HEK293 (cell line): ENCODE results near the gene CS.
A peak's percentile ranks its signal among the peaks of the same experiment; 100 is the strongest.

Experiments used
- GLI2 ChIP-seq: fragments of 450-650 bp; formaldehyde crosslinking; IDR thresholded peaks from 2 replicates; pipeline ENCODE4; 2017; ENCODE audit warnings: missing biosample characterization, missing genetic modification characterization, low read depth, borderline replicate concordance
- GLI4 ChIP-seq: fragments of 450-650 bp; formaldehyde crosslinking; IDR thresholded peaks from 2 replicates; pipeline ENCODE4 v1.5.1; 2016; ENCODE audit warnings: missing biosample characterization, missing genetic modification characterization
- PRDM1 ChIP-seq: fragments of 450-650 bp; formaldehyde crosslinking; IDR thresholded peaks from 2 replicates; pipeline ENCODE4; 2016; ENCODE audit warnings: missing biosample characterization, missing genetic modification characterization
- SCRT2 ChIP-seq: fragments of 450-650 bp; formaldehyde crosslinking; IDR thresholded peaks from 2 replicates; pipeline ENCODE4 v1.5.1; 2016; ENCODE audit warnings: missing biosample characterization, missing genetic modification characterization
- SP2 ChIP-seq: fragments of 450-650 bp; formaldehyde crosslinking; IDR thresholded peaks from 2 replicates; pipeline ENCODE4 v1.5.1; 2016; ENCODE audit warnings: missing biosample characterization, missing genetic modification characterization
- YY1 ChIP-seq: fragments of 450-650 bp; formaldehyde crosslinking; IDR thresholded peaks from 2 replicates; pipeline ENCODE4 v1.5.1; 2018; ENCODE audit warnings: missing biosample characterization, missing genetic modification characterization
- ZNF157 ChIP-seq: fragments of 450-650 bp; formaldehyde crosslinking; IDR thresholded peaks from 2 replicates; pipeline ENCODE4 v1.5.1; 2016; ENCODE audit warnings: missing biosample characterization, missing genetic modification characterization
- ZNF2 ChIP-seq: fragments of 450-650 bp; formaldehyde crosslinking; IDR thresholded peaks from 2 replicates; pipeline ENCODE4 v1.5.1; 2016; ENCODE audit warnings: missing biosample characterization, missing genetic modification characterization
- ZNF214 ChIP-seq: fragments of 450-650 bp; formaldehyde crosslinking; IDR thresholded peaks from 2 replicates; pipeline ENCODE4 v1.5.1; 2017; ENCODE audit warnings: missing biosample characterization, mild to moderate bottlenecking, missing genetic modification characterization, borderline replicate concordance
- ZNF24 ChIP-seq: fragments of 450-650 bp; formaldehyde crosslinking; IDR thresholded peaks from 2 replicates; pipeline ENCODE4 v1.5.1; 2016; ENCODE audit warnings: missing biosample characterization, missing genetic modification characterization
- ZNF404 ChIP-seq: fragments of 450-650 bp; formaldehyde crosslinking; IDR thresholded peaks from 2 replicates; pipeline ENCODE4 v1.5.1; 2017; ENCODE audit warnings: missing biosample characterization, missing genetic modification characterization
- ZNF423 ChIP-seq: fragments of 450-650 bp; formaldehyde crosslinking; IDR thresholded peaks from 2 replicates; pipeline ENCODE4 v1.5.1; 2016; ENCODE audit warnings: missing biosample characterization, missing genetic modification characterization
- ZNF488 ChIP-seq: fragments of 450-650 bp; formaldehyde crosslinking; IDR thresholded peaks from 2 replicates; pipeline ENCODE4 v1.5.1; 2016; ENCODE audit warnings: missing biosample characterization, missing genetic modification characterization
- ZNF510 ChIP-seq: fragments of 450-650 bp; formaldehyde crosslinking; IDR thresholded peaks from 2 replicates; pipeline ENCODE4 v1.5.1; 2018; ENCODE audit warnings: mild to moderate bottlenecking, missing genetic modification characterization, missing biosample characterization; ENCODE audit not compliant: insufficient replicate concordance
- ZNF558 ChIP-seq: fragments of 450-650 bp; formaldehyde crosslinking; IDR thresholded peaks from 2 replicates; pipeline ENCODE4 v1.5.1; 2016; ENCODE audit warnings: missing biosample characterization, missing genetic modification characterization
- ZNF600 ChIP-seq: fragments of 450-650 bp; formaldehyde crosslinking; IDR thresholded peaks from 2 replicates; pipeline ENCODE4 v1.5.1; 2016; ENCODE audit warnings: missing biosample characterization, missing genetic modification characterization
- ZNF623 ChIP-seq: fragments of 450-650 bp; formaldehyde crosslinking; IDR thresholded peaks from 2 replicates; pipeline ENCODE4 v1.5.1; 2016; ENCODE audit warnings: missing biosample characterization, missing genetic modification characterization
- ZNF654 ChIP-seq: fragments of 450-650 bp; formaldehyde crosslinking; IDR thresholded peaks from 2 replicates; pipeline ENCODE4 v1.5.1; 2016; ENCODE audit warnings: low read depth, missing biosample characterization, missing genetic modification characterization
- ZNF664 ChIP-seq: fragments of 450-650 bp; formaldehyde crosslinking; IDR thresholded peaks from 2 replicates; pipeline ENCODE4 v1.5.1; 2016; ENCODE audit warnings: missing biosample characterization, missing genetic modification characterization
- ZSCAN30 ChIP-seq: fragments of 450-650 bp; IDR thresholded peaks from 2 replicates; pipeline ENCODE4 v1.5.1; 2018; ENCODE audit warnings: missing biosample characterization, mild to moderate bottlenecking, missing genetic modification characterization, moderate library complexity
- TF ChIP-seq, protein P1 (sequence below): fragments of 450-650 bp; formaldehyde crosslinking; IDR thresholded peaks from 2 replicates; pipeline ENCODE4 v1.5.1; 2016; ENCODE audit warnings: missing biosample characterization, missing genetic modification characterization
- TF ChIP-seq, protein P2 (sequence below): fragments of 450-650 bp; formaldehyde crosslinking; IDR thresholded peaks from 2 replicates; pipeline ENCODE4 v1.5.1; 2016; ENCODE audit warnings: missing biosample characterization, missing genetic modification characterization
- TF ChIP-seq, protein P3 (sequence below): fragments of 450-650 bp; formaldehyde crosslinking; IDR thresholded peaks from 2 replicates; pipeline ENCODE4 v1.5.1; 2017; ENCODE audit warnings: missing biosample characterization, missing genetic modification characterization

Gene CS

GRCh38 chr12:56258068-56258819 is 41.9 kb downstream of the CS start, which contains the start of gene ANKRD52 (continued):
- TF ChIP-seq, protein P1, sequence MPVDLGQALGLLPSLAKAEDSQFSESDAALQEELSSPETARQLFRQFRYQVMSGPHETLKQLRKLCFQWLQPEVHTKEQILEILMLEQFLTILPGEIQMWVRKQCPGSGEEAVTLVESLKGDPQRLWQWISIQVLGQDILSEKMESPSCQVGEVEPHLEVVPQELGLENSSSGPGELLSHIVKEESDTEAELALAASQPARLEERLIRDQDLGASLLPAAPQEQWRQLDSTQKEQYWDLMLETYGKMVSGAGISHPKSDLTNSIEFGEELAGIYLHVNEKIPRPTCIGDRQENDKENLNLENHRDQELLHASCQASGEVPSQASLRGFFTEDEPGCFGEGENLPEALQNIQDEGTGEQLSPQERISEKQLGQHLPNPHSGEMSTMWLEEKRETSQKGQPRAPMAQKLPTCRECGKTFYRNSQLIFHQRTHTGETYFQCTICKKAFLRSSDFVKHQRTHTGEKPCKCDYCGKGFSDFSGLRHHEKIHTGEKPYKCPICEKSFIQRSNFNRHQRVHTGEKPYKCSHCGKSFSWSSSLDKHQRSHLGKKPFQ (tag by site-specific recombination): no peak
- TF ChIP-seq ZNF24 (tag by site-specific recombination): no peak
- TF ChIP-seq ZNF664 (tag by site-specific recombination): no peak
- TF ChIP-seq ZNF623 (tag by site-specific recombination): no peak
- no peak for TF ChIP-seq ZNF214 (tag by site-specific recombination)
- no peak for TF ChIP-seq GLI2 (tag by site-specific recombination)
- TF ChIP-seq SCRT2 (tag by site-specific recombination): no peak
- TF ChIP-seq PRDM1 (tag by site-specific recombination): no peak
- TF ChIP-seq ZSCAN30 (tag by site-specific recombination): peak; percentile 89
- TF ChIP-seq, protein P2, sequence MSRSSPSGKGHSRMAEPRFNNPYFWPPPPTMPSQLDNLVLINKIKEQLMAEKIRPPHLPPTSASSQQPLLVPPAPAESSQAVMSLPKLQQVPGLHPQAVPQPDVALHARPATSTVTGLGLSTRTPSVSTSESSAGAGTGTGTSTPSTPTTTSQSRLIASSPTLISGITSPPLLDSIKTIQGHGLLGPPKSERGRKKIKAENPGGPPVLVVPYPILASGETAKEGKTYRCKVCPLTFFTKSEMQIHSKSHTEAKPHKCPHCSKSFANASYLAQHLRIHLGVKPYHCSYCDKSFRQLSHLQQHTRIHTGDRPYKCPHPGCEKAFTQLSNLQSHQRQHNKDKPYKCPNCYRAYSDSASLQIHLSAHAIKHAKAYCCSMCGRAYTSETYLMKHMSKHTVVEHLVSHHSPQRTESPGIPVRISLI (tag by site-specific recombination): no peak
- TF ChIP-seq ZNF404: no peak
- TF ChIP-seq ZNF600 (tag by site-specific recombination): 0 out of 2 replicates have a peak, but pooled peaks have one; percentile 17
- no peak for TF ChIP-seq ZNF558
- TF ChIP-seq ZNF423 (tag by site-specific recombination): no peak
- peak; percentile 71; the same call in 1 of the 2 replicates for TF ChIP-seq YY1 (tag by site-specific recombination)
- TF ChIP-seq ZNF2 (tag by site-specific recombination): 0 out of 2 replicates have a peak, but pooled peaks have one; percentile 21
- TF ChIP-seq GLI4: 0 out of 2 replicates have a peak, but pooled peaks have one; percentile 66
- TF ChIP-seq ZNF510 (tag by site-specific recombination): no peak
- no peak for TF ChIP-seq ZNF157 (tag by site-specific recombination)
- TF ChIP-seq ZNF654 (tag by site-specific recombination): no peak
- no peak for TF ChIP-seq ZNF488 (tag by site-specific recombination)
- peak; percentile 57 for TF ChIP-seq SP2 (tag by site-specific recombination)
- TF ChIP-seq, protein P3, sequence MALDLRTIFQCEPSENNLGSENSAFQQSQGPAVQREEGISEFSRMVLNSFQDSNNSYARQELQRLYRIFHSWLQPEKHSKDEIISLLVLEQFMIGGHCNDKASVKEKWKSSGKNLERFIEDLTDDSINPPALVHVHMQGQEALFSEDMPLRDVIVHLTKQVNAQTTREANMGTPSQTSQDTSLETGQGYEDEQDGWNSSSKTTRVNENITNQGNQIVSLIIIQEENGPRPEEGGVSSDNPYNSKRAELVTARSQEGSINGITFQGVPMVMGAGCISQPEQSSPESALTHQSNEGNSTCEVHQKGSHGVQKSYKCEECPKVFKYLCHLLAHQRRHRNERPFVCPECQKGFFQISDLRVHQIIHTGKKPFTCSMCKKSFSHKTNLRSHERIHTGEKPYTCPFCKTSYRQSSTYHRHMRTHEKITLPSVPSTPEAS (tag by site-specific recombination): no peak
